HG03135 (cell line): ENCODE measurements around the gene RGP1.

Experiments
- ATAC-seq: cut with Tn5 transposase; IDR thresholded peaks from one replicate; pipeline ENCODE4 v1.9.1; 2021; ENCODE audit warnings: mild to moderate bottlenecking, moderate library complexity; ENCODE audit not compliant: unreplicated experiment

Gene RGP1

GRCh38 chr9:35798658-35799374 is 49.7 kb downstream of the RGP1 start:
- no peak for ATAC-seq

DNA sequence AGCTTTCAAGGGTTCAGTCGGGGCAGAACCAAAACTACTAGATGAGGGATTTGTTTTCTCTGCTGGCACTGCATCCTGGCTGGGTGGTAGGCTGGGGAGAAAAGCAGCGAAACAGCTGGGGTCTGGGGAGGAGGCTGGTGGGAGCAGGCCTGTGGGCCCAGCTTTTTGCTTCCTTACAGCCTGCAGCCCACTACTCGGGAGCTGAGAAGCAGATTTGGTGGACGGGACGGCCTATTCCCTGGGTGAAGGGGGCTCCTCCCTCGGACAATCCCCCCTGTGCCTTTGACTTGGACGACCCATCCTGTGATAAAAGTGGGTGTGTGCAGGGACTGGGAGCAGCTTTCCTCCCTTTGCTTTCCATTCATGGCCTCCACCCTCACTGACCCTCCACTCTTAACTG is 51.4 kb downstream of the RGP1 start:
- ATAC-seq: no peak

DNA sequence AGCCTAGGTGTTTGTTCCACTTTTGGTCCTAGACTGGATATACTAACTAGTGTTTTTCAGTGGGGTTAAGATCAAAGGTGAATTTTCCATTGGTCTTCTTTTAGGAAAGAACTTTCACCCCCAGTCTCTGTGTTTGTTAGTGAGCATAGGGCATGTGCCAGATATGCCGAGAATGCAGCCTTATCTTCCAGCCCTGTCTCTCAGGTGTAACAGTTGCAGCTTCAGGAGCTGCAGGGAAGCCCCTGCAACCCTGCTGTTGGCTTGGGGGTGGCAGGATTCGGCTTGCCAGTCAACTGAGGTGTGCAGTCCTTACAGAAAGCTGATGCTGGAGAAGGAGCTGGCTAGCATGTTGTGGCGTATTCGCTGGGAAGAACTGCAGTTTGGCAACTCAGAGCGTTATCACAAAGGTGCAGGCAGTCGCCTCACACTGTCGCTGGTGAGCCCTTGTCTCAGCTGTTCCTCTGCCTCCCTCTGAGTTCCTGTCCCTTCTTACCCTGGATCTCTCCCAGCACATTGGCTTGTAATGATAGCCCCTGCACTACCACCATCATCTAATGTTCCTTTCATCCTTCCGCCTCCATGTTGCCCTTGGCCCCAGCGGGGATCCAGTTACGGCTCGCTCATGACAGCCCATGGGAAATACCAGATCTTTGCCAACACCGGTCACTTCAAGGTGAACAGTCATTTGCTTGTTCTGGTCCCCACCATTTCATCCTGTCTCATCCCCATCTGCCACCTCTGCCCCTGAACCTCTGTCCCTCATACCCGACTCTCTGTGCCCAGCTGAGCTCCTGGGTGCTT is 52.4 kb downstream of the RGP1 start:
- no peak for ATAC-seq

- ATAC-seq: no peak
Measured at GRCh38 chr9:35806101-35806500, 57.0 kb downstream of the RGP1 start.
